NCI-H2171 (cell line): ENCODE data around the gene PTPRK.

Source experiments
- DNase-seq: peaks from one replicate; lab custom pipeline; 2025; lab: John Stamatoyannopoulos, UW

The PTPRK gene

GRCh38 chr6:128131566-128131965 lies 388.8 kb downstream of the PTPRK start:
- no peak for DNase-seq

GRCh38 chr6:128131036-128131435 lies 389.4 kb downstream of the PTPRK start:
- no peak for DNase-seq

- DNase-seq, result no peak
Measured at GRCh38 chr6:128129679-128130078, 390.7 kb downstream of the PTPRK start.

- no peak for DNase-seq
Measured at GRCh38 chr6:128127650-128128049, 392.7 kb downstream of the PTPRK start.

- DNase-seq, result no peak
Measured at GRCh38 chr6:128124713-128125112, 395.7 kb downstream of the PTPRK start.

- DNase-seq, result no peak
Measured at GRCh38 chr6:128121610-128122009, 398.8 kb downstream of the PTPRK start.

GRCh38 chr6:128121190-128121589 lies 399.2 kb downstream of the PTPRK start:
- DNase-seq, result no peak

GRCh38 chr6:128118401-128118800 lies 402.0 kb downstream of the PTPRK start:
- DNase-seq, result no peak

- DNase-seq, result no peak
Measured at GRCh38 chr6:128117916-128118315, 402.5 kb downstream of the PTPRK start.

GRCh38 chr6:128114164-128114563 lies 406.2 kb downstream of the PTPRK start:
- no peak for DNase-seq

GRCh38 chr6:128112494-128112893 lies 407.9 kb downstream of the PTPRK start:
- no peak for DNase-seq

- DNase-seq, result no peak
Measured at GRCh38 chr6:128111096-128111495, 409.3 kb downstream of the PTPRK start.

- no peak for DNase-seq
Measured at GRCh38 chr6:128107682-128108081, 412.7 kb downstream of the PTPRK start.

- DNase-seq, result no peak
Measured at GRCh38 chr6:128099571-128100197, 420.7 kb downstream of the PTPRK start.

GRCh38 chr6:128098000-128098581 lies 422.3 kb downstream of the PTPRK start:
- DNase-seq, result no peak

GRCh38 chr6:128097009-128097408 lies 423.4 kb downstream of the PTPRK start:
- DNase-seq, result peak; percentile 28

GRCh38 chr6:128095362-128095761 lies 425.0 kb downstream of the PTPRK start:
- no peak for DNase-seq

GRCh38 chr6:128079021-128079420 lies 441.4 kb downstream of the PTPRK start:
- no peak for DNase-seq

GRCh38 chr6:128078276-128078675 lies 442.1 kb downstream of the PTPRK start:
- DNase-seq, result no peak

- no peak for DNase-seq
Measured at GRCh38 chr6:128076843-128077242, 443.6 kb downstream of the PTPRK start.

GRCh38 chr6:128074567-128074966 lies 445.8 kb downstream of the PTPRK start:
- DNase-seq, result no peak

- DNase-seq, result no peak
Measured at GRCh38 chr6:128073389-128073788, 447.0 kb downstream of the PTPRK start.

GRCh38 chr6:128071212-128071611 lies 449.2 kb downstream of the PTPRK start:
- no peak for DNase-seq

GRCh38 chr6:128070406-128070805 lies 450.0 kb downstream of the PTPRK start:
- no peak for DNase-seq
